Uterus (tissue), 2 donors: ENCODE measurements around the gene LEMD1.

Experiments used
- CTCF ChIP-seq, 4 experiments: fragments of 200-600 bp in 2 of 4; fragments of 450-650 bp in 2 of 4; sonication (generic) in 2 of 4; IDR thresholded peaks; one replicate each; pipeline ENCODE4 v1.5.1; 2016 to 2019; ENCODE audit warnings: antibody characterized with exemption in 4 of 4, mild to moderate bottlenecking in 2 of 4, moderate library complexity in 1 of 4
- POLR2A ChIP-seq, 2 donors: fragments of 450-650 bp; IDR thresholded peaks; one replicate each; pipeline ENCODE4 v1.6.1; 2016; ENCODE audit warnings: antibody characterized with exemption in 2 of 2, mild to moderate bottlenecking in 1 of 2, moderate library complexity in 1 of 2

GRCh38 chr1:205445646-205445935, 23.7 kb upstream of the LEMD1 start:
- TF ChIP-seq CTCF (IDR thresholded peaks at IDR 0.05), result no peak
- no peak for TF ChIP-seq POLR2A (IDR thresholded peaks at IDR 0.05)
